Body of pancreas (tissue), 4 donors: ENCODE measurements around the gene ETV4.

Source experiments
- POLR2A ChIP-seq, 3 donors: fragments of 450-650 bp; IDR thresholded peaks; one replicate each; pipeline ENCODE4 v1.6.1; 2016; ENCODE audit warnings: antibody characterized with exemption in 3 of 3, mild to moderate bottlenecking in 2 of 3
- TF ChIP-seq, protein P1 (sequence below), 7 experiments: fragments of 450-650 bp in 4 of 7; fragments of 200-600 bp in 3 of 7; sonication (generic) in 3 of 7; IDR thresholded peaks; one replicate each; pipeline ENCODE4 v1.5.1; 2016 to 2019; ENCODE audit warnings: antibody characterized with exemption in 7 of 7

DNA sequence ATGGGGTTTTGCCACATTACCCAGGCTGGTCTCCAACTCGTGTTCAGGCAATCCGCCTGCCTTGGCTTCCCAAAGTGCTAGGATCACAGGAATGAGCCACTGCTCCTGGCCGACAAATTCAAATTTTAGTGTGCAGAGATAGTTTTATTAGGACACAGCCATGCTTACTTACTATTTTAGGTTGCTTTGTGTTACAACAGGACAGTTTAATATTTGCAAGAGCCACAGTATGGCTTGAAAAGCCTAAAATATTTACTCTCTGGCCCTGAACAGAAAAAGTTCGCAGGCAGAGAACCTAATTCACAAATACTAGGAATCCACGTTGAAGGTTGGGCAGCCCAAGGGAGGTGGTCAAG is 12.6 kb upstream of the ETV4 start:
- TF ChIP-seq POLR2A (IDR thresholded peaks at IDR 0.05), result no peak
- TF ChIP-seq, protein P1, sequence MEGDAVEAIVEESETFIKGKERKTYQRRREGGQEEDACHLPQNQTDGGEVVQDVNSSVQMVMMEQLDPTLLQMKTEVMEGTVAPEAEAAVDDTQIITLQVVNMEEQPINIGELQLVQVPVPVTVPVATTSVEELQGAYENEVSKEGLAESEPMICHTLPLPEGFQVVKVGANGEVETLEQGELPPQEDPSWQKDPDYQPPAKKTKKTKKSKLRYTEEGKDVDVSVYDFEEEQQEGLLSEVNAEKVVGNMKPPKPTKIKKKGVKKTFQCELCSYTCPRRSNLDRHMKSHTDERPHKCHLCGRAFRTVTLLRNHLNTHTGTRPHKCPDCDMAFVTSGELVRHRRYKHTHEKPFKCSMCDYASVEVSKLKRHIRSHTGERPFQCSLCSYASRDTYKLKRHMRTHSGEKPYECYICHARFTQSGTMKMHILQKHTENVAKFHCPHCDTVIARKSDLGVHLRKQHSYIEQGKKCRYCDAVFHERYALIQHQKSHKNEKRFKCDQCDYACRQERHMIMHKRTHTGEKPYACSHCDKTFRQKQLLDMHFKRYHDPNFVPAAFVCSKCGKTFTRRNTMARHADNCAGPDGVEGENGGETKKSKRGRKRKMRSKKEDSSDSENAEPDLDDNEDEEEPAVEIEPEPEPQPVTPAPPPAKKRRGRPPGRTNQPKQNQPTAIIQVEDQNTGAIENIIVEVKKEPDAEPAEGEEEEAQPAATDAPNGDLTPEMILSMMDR (IDR thresholded peaks at IDR 0.05), result no peak
